Esophagus muscularis mucosa (tissue), 4 donors: Measurements from ENCODE around the gene NEUROD1.

Experiments used
- EP300 ChIP-seq: sonication (generic); formaldehyde crosslinking; IDR thresholded peaks from one replicate; pipeline ENCODE4 v1.6.1; 2017; ENCODE audit warnings: antibody characterized with exemption
- POLR2A ChIP-seq: fragments of 450-650 bp; IDR thresholded peaks from one replicate; pipeline ENCODE4 v1.6.1; 2017; ENCODE audit warnings: antibody characterized with exemption, moderate library complexity, mild to moderate bottlenecking, low read depth
- POLR2AphosphoS5 ChIP-seq, 2 donors: sonication (generic); formaldehyde crosslinking; IDR thresholded peaks; one replicate each; pipeline ENCODE4 v1.6.1; 2017; ENCODE audit warnings: antibody characterized with exemption in 2 of 2
- TF ChIP-seq, protein P1 (sequence below), 3 experiments: fragments of 200-600 bp in 2 of 3; fragments of 450-650 bp in 1 of 3; sonication (generic) in 2 of 3; IDR thresholded peaks; one replicate each; pipeline ENCODE4 v1.5.1; 2017 to 2019; ENCODE audit warnings: antibody characterized with exemption in 3 of 3, mild to moderate bottlenecking in 2 of 3, moderate library complexity in 1 of 3

DNA sequence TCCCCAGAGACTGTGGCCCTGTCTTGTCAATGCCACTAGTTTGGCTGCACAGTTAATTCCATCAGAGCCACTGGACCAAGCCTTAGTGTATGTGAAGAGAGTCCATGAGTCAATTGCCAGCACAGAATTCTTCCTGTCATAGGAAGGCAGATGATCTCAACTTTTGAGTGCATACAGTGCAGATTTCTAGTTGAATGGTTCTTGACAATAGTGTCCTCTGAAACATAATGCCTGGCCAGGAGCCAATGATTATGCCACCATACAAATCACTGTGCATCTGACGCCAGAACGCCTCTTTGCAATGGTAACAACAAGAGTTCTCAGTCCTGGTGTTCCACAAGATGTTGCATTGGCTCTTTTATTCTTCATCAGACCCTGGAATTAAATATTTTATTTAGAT is 7.1 kb downstream of the NEUROD1 start:
- TF ChIP-seq POLR2A = no peak
- no peak for TF ChIP-seq POLR2AphosphoS5 (IDR thresholded peaks at IDR 0.05)
- TF ChIP-seq, protein P1, sequence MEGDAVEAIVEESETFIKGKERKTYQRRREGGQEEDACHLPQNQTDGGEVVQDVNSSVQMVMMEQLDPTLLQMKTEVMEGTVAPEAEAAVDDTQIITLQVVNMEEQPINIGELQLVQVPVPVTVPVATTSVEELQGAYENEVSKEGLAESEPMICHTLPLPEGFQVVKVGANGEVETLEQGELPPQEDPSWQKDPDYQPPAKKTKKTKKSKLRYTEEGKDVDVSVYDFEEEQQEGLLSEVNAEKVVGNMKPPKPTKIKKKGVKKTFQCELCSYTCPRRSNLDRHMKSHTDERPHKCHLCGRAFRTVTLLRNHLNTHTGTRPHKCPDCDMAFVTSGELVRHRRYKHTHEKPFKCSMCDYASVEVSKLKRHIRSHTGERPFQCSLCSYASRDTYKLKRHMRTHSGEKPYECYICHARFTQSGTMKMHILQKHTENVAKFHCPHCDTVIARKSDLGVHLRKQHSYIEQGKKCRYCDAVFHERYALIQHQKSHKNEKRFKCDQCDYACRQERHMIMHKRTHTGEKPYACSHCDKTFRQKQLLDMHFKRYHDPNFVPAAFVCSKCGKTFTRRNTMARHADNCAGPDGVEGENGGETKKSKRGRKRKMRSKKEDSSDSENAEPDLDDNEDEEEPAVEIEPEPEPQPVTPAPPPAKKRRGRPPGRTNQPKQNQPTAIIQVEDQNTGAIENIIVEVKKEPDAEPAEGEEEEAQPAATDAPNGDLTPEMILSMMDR (IDR thresholded peaks at IDR 0.05) = no peak
- TF ChIP-seq EP300 = no peak
